ENCODE measurements around the gene NEK6.

GRCh38 chr9:124257070-124257843 lies 492 bp upstream of the NEK6 start:
- TF ChIP-seq CTCF (conservative IDR thresholded peaks at IDR 0.05) = no peak
- no peak for TF ChIP-seq ZFX (IDR thresholded peaks at IDR 0.05)

All from C4-2B (cell line).